NCI-H2081 treated with DMSO at 0.1 percent for 48 hours (cell line): Measurements from ENCODE around the gene PLA2G6.

Source experiments
- DNase-seq: peaks from one replicate; lab custom pipeline; 2025; lab: John Stamatoyannopoulos, UW

The PLA2G6 gene

DNA sequence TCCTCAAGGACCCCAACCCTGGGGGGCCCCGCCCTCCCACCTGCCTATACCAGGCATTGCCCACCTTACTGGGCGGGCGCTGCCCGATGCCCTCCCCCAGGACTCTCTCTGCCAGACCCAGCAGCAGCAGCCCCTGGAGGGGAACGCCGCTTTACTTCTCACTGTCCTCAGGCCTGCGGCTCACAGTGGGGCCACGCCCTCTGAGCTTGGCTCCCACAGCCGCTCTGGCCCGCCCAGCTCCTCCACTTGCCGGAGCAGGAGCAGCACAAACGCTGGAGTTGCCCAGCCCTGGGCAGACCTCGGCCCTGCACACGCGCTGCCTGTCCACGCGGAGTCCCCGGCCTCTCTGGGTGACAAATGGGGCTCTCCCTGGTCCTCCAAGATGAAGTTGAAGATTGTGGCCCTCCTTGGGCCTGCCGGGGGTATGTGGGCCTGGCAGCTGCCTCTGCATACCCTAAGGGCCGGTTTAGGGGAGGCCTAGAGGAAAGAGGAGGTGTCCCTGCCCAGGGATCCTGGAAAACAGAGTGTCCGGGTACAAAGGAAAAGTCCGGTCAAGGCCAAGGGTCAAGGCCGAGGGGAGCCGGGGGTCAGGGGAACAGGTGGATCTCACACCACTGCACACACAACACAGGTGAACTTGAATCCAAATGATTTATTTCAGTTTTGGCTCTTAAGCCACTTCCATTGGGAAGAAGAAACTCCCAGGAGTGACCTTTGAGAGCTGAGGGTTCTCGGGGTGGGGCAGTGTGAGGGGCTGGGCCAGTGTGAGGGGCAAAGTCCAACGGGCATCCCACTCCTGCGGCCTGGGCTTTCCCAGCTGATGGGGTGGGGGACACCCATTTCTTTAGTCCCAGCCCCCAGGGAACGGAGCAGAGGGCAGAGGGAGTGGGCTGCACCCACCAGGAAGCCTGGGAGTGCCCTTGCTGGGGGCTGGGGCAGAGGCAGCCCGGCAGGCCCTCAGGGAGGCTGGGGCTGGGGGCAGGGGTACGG is 70.5 kb downstream of the PLA2G6 start:
- no peak for DNase-seq

DNA sequence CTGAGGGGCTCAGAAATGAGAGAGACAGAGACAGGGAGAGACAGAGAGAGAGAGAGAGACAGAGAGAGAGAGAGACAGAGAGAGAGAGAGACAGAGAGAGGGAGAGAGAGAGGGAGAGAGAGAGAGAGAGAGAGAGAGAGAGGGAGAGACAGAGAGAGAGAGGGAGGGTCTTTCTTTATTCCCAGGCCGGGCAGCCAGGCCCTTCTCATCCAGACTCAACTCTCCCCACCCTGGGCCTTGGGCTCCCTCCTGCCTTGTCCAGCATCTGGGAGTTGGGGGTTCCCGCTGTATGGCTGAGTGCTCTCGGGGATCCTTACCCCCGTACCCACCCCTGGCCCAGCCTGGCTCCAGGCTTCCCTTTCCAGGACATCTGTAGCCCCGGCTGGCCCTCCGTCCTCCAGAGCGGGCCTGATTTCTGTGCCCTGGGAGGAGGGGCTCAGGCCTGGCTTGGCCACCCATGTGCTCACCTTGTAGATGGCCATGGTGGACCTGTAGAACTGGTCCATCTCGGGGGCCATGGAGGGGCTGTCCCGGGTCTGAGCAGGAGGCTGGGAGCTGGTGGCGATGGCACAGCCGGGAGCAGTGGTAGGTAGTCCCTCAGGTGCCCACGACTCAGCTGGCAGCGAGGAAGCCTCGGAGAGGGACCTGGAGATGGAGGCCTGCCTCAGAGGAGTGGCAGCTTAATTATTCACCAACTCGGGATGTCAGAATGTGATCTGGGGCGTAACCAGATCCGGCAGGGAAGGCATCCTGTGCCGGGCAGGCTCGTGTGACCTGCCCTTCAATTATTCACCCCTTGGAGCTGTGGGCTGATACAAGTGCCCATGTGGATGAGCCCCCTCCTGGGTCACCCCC is 71.4 kb downstream of the PLA2G6 start, which contains the start of gene BAIAP2L2:
TSS of gene BAIAP2L2 (minus strand) at position 677 of the 855 bp plus-strand sequence. CDS start at position 518, 159 bp downstream.
- DNase-seq: no peak

GRCh38 chr22:38109371-38110001 is 72.1 kb downstream of the PLA2G6 start:
- no peak for DNase-seq

DNA sequence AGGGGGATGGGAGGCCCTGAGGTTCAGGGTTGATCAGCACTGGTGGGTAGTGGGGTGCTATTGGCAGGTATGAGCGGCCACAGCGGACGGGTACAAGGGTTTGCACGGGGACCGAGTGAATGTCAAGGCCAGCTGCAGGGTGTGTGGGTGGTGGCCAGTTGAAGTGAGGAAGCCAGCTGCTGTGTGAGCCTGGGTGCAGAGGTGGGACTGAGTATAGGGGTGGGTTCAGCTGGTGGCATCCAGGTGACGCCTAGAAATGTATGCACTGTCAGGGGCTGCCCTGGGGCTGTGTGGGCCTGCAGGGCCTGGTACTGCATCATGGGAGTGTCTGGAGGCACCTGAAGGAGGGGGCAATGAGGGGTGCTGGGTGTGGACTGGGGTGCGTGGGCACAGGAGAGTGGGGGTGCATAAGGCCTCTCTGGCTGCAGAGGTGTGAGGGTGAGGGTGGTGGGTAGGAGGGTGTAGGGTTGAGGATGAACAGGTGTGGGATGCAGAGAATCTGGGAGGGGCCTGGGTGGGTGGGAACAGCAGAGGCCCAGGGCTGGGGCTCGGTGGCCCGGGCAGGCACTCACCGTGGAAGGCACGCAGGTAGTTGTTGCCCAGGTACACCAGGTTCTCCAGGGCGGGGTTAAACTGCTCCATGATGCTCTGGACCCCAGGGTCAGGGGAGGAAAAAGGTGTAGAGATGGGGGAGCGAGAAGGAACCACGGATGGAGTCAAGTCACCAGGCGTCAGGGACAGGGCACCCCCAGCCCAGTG is 72.9 kb downstream of the PLA2G6 start:
- no peak for DNase-seq

- DNase-seq: no peak
These were observed 73.7 kb downstream of the PLA2G6 start for GRCh38 chr22:38107692-38108515.

DNA sequence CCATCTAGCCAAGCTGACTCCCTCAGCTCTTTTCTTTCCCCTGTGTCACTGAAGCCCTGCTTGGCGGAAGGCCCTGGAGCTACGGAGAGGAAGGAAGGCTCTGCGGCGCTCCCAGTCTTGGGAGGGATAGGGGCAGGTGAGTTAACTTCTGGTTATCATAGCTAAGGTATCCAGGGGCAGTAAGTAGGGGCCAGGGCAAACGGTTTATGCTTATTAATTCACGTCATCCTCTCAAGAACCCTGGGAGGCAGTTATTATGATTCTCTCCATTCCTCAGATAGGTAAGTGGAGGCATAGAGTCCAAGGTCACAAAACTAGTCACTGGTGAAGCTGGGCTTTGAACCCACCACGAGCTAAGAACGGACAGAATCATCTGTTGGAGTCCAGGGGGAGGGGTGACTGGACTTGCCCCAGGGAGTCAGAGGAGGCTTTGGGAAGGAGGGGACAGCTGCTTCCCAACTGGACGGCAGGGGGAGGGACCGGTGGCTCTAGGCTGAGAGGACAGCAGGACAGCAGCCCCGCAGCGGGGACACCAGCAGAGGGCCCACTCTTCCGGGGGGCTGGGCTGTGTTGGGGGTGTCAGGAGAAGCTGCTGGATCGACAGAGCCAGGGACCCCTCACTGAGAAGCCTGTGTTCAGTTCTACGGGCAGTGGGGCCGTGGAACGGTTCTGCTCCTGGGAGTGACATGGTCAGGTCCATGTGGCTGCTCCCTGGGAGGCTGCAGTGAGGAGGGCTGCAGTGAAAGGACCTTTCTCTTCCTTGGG is 74.6 kb downstream of the PLA2G6 start:
- no peak for DNase-seq

DNA sequence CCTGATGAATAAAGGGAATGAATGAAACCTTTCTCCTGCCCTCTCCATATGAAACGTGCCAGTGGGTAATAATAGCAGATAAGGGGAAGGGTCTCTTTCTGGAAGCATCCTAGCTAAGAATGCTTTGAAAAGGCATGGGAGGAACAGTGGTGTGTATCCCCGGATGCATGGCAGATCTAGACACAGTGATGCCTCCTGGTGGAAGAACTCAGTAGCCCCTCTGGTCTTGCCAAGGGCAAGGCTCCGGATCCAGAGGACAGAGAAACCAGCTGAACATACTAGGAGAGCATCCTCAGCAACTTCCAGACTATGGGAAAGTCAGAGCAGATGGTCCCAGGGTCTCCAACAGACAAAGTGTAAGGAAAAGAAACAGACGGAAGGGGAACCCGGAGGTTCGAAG is 77.5 kb downstream of the PLA2G6 start:
- DNase-seq: no peak

DNA sequence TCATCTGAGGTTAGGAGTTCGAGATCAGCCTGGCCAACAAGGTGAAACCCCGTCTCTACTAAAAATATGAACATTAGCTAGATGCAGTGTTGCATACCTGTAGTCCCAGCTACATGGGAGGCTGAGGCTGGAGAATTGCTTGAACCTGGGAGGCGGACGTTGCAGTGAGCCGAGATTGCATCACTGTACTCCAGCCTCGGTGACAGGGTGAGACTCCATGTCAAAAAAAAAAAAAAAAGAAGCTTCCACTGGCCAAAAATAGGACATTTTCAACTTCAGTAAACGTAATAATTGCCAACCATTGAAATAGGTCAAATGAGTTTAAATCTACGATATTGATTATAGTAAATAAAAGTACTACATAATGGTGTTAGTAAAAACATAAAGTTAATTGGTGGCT is 78.0 kb downstream of the PLA2G6 start:
- DNase-seq: no peak

GRCh38 chr22:38098410-38099249 is 83.0 kb downstream of the PLA2G6 start:
- no peak for DNase-seq

DNA sequence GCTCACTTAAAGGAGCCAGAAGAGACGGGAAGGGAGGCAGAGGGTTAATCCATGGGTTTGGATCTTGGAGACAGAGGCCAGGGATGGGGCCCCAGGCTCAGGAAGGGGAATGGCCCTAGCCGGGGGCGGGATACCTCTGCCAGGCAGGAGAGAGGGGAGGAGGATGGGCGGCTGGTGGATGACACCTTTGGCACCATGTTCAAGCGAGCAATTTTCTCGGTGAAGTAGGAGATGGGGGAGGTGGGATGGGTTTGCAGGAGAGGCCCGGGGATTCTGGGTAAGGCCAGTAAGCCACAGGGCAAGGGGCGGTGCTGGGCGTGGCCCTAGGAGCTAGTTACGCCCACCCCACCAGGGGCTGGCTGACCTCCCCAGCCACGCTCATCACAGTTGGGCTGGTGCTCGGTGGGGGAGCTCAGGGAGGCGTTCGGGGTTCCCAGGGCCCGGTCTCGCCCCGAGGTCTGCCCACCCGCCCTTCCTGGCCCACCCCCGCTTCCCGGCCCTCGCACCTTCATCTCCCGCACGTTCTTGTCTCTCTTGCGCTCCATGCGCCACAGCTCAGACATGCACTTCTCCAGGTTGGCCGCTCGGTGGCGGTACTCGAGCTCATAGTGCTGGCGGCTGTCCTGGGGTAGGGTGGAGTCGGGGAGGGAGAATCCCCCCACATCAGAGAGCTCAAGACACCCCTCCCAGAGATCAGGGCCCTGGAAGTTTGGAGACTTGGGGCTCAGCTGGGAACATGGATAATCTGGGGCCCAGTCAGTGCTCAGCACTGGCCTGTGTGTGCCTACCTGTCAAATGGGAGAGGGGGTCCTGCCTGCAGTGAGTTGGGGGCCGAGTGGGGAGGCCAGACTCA is 83.8 kb downstream of the PLA2G6 start:
- no peak for DNase-seq

DNA sequence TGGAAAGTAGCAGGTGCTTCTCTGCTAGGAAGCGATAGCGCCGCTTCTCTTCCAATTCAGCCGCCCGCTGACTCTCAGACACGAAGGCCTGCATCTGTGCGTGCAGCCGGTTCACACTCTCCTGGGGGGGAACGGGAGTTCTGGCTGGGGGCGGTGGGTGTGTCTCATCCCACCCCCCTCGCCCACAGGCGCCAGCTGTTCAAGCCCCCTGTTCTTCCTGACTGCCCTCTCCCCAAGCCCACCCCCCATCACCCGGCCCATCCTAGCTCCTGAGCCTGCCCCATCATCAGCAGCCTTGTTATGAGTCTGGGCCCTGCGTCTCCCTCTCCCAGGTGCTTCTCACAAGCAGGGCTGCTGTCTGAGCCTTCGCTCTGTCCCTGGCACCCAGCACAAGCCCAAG is 84.6 kb downstream of the PLA2G6 start:
- DNase-seq: no peak

DNA sequence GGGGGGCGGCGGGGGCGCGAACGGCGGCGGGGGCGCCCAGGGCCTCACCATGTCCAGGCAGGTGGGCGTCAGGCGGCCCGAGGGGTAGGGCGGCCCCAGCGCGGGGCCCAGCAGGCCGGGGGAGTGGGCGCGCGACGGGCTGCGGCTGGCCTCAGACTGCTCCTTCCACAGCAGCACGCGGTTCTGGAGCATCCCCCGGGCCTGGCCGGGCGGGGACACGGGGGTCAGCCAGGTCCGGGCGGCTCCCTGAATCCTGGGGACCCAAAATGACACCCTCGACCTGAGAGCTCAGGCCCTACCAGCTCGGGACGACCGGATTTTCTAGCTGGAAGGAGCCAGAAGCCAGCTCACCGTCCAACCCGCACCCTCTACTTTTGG is 92.2 kb downstream of the PLA2G6 start:
- no peak for DNase-seq

DNA sequence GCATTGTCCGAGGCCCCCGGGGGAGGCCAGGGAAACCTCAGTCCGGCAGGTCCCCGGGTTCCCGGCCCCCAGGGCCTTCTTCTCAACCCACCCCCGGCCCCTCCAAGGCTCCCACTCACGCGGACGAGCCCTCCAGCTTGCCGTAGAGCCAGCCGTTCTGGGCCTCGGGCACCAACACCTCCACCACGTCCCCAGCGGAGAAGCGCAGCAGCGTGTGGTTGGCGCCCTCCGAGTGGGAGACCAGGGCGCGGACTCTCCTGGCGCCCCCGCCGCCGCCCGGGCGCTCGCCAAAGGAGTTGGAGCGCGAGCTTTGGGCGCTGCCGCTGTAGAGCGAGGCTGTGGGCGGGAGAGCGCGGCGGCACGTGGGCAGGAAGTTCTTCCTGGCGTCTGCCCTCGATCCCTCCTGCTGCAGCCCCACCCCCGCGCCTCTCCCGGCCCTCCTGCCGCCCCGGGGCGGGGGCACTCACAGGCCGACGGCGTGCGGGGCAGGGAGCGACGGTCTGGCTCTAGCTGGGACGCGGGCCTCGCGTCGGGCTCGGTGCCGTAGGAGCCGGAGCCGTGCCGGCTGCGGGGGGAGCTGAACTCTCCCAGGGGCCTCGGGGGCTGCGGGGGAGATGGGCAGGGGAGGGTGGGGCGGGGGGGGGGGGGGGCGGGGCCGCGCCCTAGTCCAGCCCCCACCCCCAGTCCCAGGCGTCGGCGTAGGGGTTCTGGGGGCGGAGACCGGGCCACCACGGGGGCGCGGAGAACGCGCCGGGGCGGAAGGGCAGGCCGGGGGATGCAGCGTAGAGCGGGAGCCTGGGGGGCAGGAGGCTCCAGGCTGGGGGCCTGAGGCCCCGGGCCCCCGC is 92.8 kb downstream of the PLA2G6 start:
- DNase-seq: no peak

DNA sequence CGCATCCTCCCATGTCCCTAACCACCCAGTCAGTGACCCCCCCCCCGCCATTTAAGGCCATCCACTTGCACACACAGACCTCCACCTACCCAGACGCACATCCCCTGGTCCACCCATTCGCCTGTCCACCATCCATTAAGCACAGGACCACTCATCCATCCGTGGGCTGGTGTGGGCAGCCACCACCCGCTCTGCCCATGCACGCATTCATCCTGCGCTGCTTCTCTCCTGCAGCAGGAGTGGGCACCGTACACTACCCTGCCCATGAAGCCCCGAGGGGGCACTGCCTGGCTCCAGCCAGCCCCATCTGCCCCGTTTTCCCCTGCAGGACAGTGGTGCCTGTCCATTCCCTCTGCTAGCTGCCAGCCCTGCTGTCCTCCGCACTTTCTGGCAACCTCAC is 93.8 kb downstream of the PLA2G6 start:
- no peak for DNase-seq

DNA sequence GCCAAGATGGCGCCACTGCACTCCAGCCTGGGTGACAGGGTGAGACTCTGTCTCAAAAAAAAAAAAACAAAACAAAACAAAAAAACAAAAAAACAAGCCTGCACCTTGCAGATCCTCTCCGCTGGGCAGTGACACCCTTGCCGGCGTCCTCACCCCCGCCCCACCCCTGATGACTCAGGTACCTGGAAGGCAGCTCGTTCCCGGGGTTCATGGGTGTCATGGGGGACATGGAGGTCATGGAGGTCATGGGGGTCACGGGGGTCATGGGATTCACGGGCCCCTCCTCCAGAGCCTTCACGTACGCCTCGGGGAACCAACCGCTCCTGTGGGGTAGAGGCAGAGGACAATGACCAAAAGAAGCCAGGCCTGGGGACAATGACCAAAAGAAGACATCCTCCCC is 94.7 kb downstream of the PLA2G6 start:
- no peak for DNase-seq

- DNase-seq: no peak
These were observed 95.4 kb downstream of the PLA2G6 start for GRCh38 chr22:38086001-38086845.
